GM18502 (cell line): ENCODE results near the gene MPZL3.

Experiments
- ATAC-seq: cut with Tn5 transposase; IDR thresholded peaks from one replicate; pipeline ENCODE4 v1.9.1; 2021; ENCODE audit warnings: mild to moderate bottlenecking; ENCODE audit not compliant: unreplicated experiment, poor library complexity

Gene MPZL3

GRCh38 chr11:118265954-118266353 lies 13.8 kb upstream of the MPZL3 start:
- no peak for ATAC-seq

DNA sequence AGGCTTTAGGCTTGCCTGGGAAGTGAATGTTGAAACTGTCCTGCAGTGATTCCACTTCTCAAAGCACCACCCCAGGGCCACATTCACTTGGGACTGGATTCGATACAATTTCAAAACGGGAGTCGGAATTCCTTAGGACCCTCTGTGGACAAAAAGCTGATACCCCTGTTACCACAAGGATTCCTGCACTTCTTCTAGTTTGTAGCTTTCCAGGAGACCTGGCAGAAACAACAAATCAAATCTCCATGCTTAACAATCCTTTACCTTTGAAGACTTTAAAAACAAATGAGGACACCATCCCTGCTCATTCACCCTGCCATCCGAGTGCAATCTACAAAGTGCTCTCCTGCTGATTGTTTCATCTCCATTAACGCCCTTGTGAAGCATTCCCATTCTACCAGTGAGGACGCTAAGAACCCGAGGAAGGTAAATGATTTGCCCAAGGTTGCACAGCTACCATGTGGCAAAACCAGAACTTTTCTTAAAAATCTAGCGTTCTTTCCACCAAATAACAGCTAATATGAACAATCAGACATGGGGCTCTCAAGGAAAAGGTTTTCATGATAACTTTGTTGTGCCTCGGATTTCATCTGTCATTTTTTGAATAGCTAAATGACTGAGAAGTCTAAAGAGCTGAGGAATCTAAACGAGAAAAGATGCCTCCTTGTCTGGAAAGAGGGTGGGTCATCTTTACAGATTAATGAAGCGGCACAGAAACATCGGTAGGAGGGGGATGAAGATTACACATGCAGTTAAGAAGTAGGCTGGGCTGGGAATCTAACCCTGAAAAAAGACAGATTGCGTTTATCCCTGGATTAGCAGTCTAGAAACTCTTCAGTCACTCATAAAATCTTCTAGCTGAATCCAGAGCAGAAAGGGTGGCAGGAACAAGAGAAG lies 12.7 kb upstream of the MPZL3 start:
- no peak for ATAC-seq

- ATAC-seq = no peak
Observed at GRCh38 chr11:118263695-118264568, 11.8 kb upstream of the MPZL3 start, which contains the start of gene MPZL2. Gene MPZL2 (minus strand): TSS chr11:118264297. CDS start chr11:118264153, 144 bp downstream.

- ATAC-seq = no peak
Observed at GRCh38 chr11:118263112-118263511, 10.9 kb upstream of the MPZL3 start.

GRCh38 chr11:118260353-118260752 lies 8.2 kb upstream of the MPZL3 start:
- no peak for ATAC-seq

GRCh38 chr11:118259138-118259537 lies 7.0 kb upstream of the MPZL3 start:
- no peak for ATAC-seq

DNA sequence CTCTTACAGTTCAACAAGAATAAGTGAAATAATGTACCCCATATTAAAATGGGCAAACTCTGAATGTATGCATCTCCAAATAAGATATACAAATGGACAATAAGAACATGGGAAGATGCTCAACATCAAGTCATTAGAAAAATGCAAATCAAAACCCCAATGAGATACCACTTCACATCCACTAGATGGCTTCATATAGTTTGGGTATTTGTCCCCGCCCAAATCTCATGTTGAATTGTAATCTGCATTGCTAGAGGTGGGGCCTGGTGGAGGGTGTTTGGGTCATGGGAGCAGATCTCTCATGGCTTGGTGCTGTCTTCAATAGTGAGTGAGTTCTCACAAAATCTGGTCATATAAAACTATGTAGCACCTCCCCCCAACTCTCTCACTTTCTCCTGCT lies 6.2 kb upstream of the MPZL3 start:
- no peak for ATAC-seq

DNA sequence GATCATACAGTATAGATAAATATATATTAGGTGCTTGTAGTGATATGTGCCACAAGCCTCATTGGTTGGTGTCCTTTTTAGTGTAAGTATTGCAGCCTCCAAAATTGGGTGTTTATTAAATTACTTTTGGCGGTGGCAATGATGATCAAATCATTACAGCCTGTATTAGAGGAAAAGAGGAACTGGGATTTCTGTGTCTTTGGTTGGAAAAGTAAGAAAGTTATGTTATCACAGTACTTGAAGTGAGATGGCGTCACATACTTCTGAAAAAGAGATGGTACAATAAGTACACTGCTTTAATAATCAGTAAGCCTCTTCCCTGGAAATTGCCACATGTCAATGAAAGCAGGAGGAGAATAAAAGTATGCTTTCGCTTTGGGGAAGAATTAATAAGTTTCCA lies 523 bp upstream of the MPZL3 start:
- ATAC-seq = no peak

GRCh38 chr11:118247041-118247440 lies 5.1 kb downstream of the MPZL3 start:
- ATAC-seq = no peak

DNA sequence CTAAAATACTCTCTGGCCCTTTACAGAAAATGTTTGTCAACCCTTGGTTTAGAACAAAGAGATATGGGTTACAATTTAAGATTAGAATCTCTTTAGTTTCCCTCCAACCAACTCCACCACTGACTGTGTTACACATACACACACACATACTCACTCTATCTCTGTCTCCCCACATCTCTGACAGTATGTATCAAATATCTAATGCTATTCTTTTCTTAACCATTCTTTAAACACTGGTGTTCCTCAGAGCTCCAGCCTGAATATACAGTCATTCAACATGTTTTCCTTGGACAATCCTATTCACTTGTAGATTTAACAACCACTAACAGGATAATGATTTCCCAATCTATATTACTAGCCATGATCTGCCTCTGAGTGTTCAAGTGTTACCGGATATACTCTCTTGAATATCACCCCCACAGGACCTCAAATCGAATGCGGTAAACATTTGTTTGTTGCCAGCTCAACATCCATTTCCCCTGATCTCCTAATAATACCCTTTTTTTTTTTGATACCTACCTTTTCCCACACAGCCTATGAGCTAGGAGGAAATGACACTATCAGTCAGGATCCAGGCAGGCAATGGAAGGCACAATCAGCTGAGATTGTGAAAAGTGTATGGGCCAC lies 6.1 kb downstream of the MPZL3 start:
- ATAC-seq = no peak

GRCh38 chr11:118243993-118244762 lies 8.0 kb downstream of the MPZL3 start:
- ATAC-seq = no peak

DNA sequence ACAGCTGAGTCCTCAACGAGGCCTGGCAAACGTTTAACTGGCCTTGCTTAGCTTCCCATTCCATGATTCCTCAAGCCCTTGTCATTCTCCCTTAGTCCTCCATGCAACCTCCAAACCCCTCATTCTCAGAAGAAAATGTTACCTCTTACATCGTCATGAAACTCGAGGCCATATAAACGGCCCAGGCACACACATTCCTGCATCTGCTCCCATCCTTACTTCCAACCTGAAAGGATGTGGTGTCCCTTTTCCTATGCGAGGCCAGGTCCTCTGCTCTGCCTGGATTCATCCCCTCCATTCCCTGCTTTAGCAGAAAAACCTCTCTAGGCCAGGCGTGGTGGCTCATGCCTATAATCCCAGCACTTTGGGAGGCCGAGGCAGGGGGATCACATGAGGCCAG lies 9.0 kb downstream of the MPZL3 start:
- ATAC-seq = no peak

- no peak for ATAC-seq
Observed at GRCh38 chr11:118241764-118242098, 10.4 kb downstream of the MPZL3 start.

GRCh38 chr11:118240999-118241763 lies 11.0 kb downstream of the MPZL3 start:
- peak; percentile 83 for ATAC-seq

DNA sequence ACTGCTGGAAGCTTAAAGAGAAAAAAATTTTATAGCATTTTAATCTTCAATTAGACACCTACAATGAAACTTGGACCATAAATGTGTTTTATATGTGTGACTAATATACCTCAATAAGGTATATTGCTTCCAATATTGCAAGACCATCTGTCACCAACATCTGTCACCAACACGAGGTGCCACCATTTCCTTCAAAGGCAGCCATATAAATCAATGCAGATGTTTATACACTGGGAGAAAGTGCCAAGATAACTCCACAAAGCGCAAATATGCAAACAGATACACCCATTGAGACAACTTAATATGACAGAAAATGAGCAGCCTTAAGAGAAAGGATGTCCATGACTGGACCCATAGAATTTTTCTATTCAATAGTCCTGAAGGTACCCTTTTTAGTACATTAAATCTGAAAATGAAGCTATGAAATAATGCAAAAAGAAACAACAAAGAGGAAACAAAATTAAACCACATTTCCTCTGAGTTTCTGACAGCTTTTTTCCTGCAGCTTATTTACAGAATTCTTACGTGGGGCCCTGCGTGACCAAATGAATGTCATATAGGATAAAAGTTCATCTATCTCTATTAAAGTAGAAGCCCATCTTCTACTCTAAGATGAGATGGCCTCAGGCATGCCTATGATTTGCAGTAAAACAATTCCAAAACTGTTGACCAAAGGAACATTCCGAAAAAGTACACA lies 12.5 kb downstream of the MPZL3 start:
- no peak for ATAC-seq

GRCh38 chr11:118238929-118239328 lies 13.2 kb downstream of the MPZL3 start:
- no peak for ATAC-seq

DNA sequence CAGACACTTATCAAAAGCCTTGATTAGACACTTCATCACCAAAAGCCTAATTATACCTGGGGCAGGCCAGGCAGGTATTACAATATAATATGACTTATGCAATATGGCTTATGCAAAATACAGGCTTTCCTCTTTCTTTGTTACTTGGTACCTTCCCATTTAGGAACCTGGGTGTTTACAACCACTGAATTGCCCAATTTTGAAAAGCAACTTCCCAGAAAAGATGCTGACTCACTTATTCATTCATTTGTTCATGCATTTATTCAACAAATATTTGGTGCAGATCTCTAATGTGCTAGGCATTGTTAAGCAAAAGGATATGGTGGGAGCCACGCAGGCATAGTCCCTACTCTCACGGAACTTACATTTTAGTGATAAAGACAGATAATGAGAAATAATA lies 13.7 kb downstream of the MPZL3 start:
- no peak for ATAC-seq

GRCh38 chr11:118236170-118236569 lies 16.0 kb downstream of the MPZL3 start:
- no peak for ATAC-seq

- no peak for ATAC-seq
Observed at GRCh38 chr11:118234833-118235232, 17.3 kb downstream of the MPZL3 start.
